MM.1S (cell line): Measurements from ENCODE around the gene FZD1.

ENCODE experiments used
- DNase-seq: peaks from one replicate; pipeline ENCODE4 v3.0.0-alpha.2; 2015
- H2AFZ ChIP-seq: fragments of 300-600 bp; sonication (generic); 2 replicates; pipeline ENCODE4 v1.6.0; 2016; ENCODE audit warnings: antibody characterized with exemption, low read length
- H3F3A ChIP-seq: fragments of 300-600 bp; sonication (generic); 2 replicates; pipeline ENCODE4 v1.6.1; 2016; ENCODE audit warnings: mild to moderate bottlenecking, antibody characterized with exemption, low read length, moderate library complexity, mixed read lengths; ENCODE audit not compliant: insufficient read depth
- H3K27ac ChIP-seq: fragments of 300-600 bp; sonication (generic); 2 replicates; pipeline ENCODE4 v1.5.1; 2016; ENCODE audit warnings: mild to moderate bottlenecking, low read length
- H3K27me3 ChIP-seq: fragments of 300-600 bp; sonication (generic); replicated peaks from 2 replicates; pipeline ENCODE4 v1.6.0; 2016; ENCODE audit warnings: low read length; ENCODE audit not compliant: insufficient read depth
- H3K36me3 ChIP-seq: fragments of 300-600 bp; sonication (generic); replicated peaks from 2 replicates; pipeline ENCODE4 v1.6.1; 2016; ENCODE audit warnings: mild to moderate bottlenecking, low read length, mixed read lengths; ENCODE audit not compliant: insufficient read depth
- H3K4me1 ChIP-seq: fragments of 300-600 bp; sonication (generic); 2 replicates; pipeline ENCODE4 v1.6.1; 2016; ENCODE audit warnings: low read length, mixed read lengths
- H3K4me2 ChIP-seq: fragments of 300-600 bp; sonication (generic); 2 replicates; pipeline ENCODE4 v1.6.0; 2016; ENCODE audit warnings: low read depth, low read length
- H3K4me3 ChIP-seq: fragments of 300-600 bp; sonication (generic); 2 replicates; pipeline ENCODE4 v1.5.1; 2016; ENCODE audit warnings: low read length, mixed read lengths
- H3K79me2 ChIP-seq: fragments of 300-600 bp; sonication (generic); 2 replicates; pipeline ENCODE4 v1.6.1; 2016; ENCODE audit warnings: mixed run types, low read length, mixed read lengths
- H3K9ac ChIP-seq: fragments of 300-600 bp; sonication (generic); 2 replicates; pipeline ENCODE4 v1.6.1; 2016; ENCODE audit warnings: low read length, mixed read lengths
- H3K9me2 ChIP-seq: fragments of 300-600 bp; sonication (generic); replicated peaks from 2 replicates; pipeline ENCODE4 v1.6.1; 2016; ENCODE audit warnings: mild to moderate bottlenecking, low read length, mixed read lengths; ENCODE audit not compliant: insufficient read depth
- H3K9me3 ChIP-seq: fragments of 300-600 bp; sonication (generic); replicated peaks from 2 replicates; pipeline ENCODE4 v1.6.1; 2016; ENCODE audit warnings: mild to moderate bottlenecking, low read length, mixed read lengths; ENCODE audit not compliant: insufficient read depth
- H4K20me1 ChIP-seq: fragments of 300-600 bp; sonication (generic); 2 replicates; pipeline ENCODE4 v1.6.1; 2016; ENCODE audit warnings: mild to moderate bottlenecking, low read length, moderate library complexity, mixed read lengths; ENCODE audit not compliant: insufficient read depth
- CTCF ChIP-seq: fragments of 300-600 bp; sonication (generic); IDR thresholded peaks from 2 replicates; pipeline ENCODE4 v1.5.1; 2016; ENCODE audit warnings: antibody characterized with exemption, low read length, mixed read lengths
- EZH2 ChIP-seq: fragments of 300-600 bp; sonication (generic); optimal IDR thresholded peaks from 2 replicates; pipeline ENCODE3; 2017; ENCODE audit warnings: low read depth, mild to moderate bottlenecking, antibody characterized with exemption, low read length, mixed read lengths
- EZH2phosphoT487 ChIP-seq: fragments of 300-600 bp; sonication (generic); IDR thresholded peaks from 2 replicates; pipeline ENCODE4 v1.6.1; 2018; ENCODE audit warnings: antibody characterized with exemption, low read length

FZD1 gene

DNA sequence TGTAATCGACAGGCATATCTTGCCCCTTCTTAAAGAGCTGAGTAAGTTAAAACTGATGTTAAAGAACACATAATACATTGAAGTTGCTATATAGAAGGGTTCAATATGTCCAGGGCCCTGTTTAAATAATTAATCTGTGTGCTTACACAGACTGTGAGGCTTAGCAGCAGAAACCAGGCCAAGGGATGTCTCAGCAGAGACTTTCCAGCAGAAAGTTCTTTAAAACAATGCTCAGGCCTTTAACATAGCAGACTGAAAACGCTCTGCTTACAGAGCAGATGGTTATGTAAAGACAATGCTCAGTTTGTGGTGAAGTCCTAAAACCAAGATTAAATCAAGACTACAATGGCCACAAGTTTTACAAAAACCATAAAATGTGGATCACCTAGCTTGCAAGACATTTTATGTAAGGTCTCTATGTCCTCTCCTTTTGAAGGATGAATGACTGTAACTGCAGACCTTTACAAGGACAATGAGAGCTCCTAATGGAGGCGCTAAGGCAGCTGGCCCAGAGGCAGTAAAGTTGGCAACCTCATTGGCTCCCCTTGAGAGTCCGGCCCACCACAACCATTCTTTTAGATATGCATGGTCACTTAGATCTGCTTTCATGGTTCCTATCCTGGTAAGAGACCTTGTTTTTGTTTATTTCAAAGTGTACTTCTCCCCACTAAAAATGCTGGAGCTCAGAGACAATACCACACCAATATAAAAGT lies 56.3 kb downstream of the FZD1 start:
- Histone ChIP-seq H4K20me1 (no peaks in the 10 kb centered on the region), H3F3A (no peaks in the 10 kb centered on the region), H3K27ac (no peak overlapping the region), H3K79me2 (no peaks in the 10 kb centered on the region), H2AFZ (no peak overlapping the region), H3K27me3 (no peaks in the 10 kb centered on the region), H3K4me3 (no peak overlapping the region), H3K4me2 (no peak overlapping the region), H3K36me3 (no peaks in the 10 kb centered on the region), H3K9ac (no peak overlapping the region), H3K4me1 (no peaks in the 10 kb centered on the region), H3K9me2 (no peaks in the 10 kb centered on the region), H3K9me3 (no peaks in the 10 kb centered on the region)
- no peak for DNase-seq
- TF ChIP-seq EZH2phosphoT487 = no peak
- TF ChIP-seq CTCF = no peak
- TF ChIP-seq EZH2 = no peak
